HG03139 (cell line): ENCODE measurements around the gene CABP7.

ENCODE experiments used
- ATAC-seq: cut with Tn5 transposase; IDR thresholded peaks from one replicate; pipeline ENCODE4 v1.9.1; 2021; ENCODE audit not compliant: unreplicated experiment

Gene CABP7

DNA sequence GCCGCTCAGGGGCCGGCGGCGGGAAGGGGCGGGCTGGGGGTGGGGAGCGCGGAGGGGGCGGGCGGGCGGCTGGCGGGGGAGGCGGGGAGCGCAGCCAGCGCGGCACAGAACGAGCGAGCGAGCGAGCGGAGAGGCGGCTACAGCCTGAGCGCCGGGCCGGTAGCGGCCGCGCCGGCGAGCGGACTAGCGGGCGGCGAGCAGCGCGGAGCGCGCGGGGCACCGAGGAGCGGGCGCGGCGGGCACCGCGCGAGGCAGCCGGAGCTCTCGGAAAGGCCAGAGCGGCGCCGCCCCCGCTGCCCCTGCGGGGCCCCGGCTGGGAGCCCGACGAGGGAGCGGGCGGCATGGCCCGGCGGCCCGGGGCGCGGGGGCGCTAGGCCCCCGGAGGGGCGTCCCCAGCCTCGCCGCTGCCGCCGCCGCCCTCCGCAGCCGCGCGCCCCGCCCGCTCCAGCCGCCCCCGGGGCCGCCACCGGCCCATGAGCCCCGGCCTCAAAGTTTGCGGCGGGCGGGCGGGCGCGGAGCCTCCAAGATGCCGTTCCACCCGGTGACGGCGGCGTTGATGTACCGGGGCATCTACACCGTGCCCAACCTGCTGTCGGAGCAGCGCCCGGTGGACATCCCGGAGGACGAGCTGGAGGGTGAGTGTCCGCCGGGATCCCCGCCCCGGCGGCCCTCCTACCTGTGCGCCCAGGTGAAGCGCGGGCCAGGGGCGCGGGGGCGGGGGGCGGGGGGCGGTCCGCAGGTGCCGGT, at the start of gene CABP7:
TSS of gene CABP7 (plus strand) at position 105 of the 747 bp plus-strand sequence. CDS start at position 527, 422 bp downstream.
- ATAC-seq: no peak

GRCh38 chr22:29670626-29671025, 49.2 kb upstream of the CABP7 start:
- ATAC-seq: no peak

GRCh38 chr22:29673361-29674066, 46.3 kb upstream of the CABP7 start:
- ATAC-seq: no peak

DNA sequence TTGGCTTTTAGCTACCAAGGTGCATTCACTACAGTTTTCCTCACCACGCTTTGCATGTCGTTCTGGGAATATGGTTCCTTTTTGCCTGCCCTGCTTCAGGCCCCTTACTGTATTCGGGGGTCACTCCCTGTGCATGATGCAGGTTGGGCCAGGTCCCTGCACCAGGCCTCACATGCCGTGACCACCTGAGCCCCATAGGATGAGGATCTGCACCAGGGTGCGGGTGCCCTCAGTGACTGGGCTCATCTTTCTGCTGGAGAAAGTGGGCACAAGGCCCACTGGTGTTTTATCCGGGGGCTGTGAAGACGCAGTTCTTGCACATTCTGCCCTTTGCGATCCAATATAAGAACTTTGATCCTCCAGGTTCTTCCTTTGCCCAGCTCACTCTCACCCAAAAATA, 45.7 kb upstream of the CABP7 start:
- ATAC-seq: no peak

GRCh38 chr22:29679316-29679715, 40.5 kb upstream of the CABP7 start:
- no peak for ATAC-seq

DNA sequence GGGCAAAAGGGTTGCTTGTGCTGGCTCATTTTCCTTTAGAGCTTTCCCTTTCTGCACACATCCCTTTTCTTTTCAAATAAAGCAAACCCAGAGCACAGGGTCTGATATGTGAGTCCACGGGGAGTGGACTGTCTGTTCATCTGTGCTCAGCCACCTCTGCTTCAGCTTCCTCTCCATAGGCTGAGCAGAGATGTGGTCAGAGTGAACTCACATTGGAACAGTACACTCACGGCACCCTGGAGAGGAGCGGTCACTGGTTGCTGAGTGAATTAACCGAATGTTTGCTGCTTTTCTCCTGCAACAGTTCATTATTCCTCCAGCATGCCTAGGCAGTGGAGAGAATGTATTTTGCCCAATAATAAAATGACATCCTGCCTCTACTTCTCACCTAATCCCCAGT, 36.3 kb upstream of the CABP7 start:
- ATAC-seq: no peak

GRCh38 chr22:29684244-29684643, 35.6 kb upstream of the CABP7 start:
- no peak for ATAC-seq

DNA sequence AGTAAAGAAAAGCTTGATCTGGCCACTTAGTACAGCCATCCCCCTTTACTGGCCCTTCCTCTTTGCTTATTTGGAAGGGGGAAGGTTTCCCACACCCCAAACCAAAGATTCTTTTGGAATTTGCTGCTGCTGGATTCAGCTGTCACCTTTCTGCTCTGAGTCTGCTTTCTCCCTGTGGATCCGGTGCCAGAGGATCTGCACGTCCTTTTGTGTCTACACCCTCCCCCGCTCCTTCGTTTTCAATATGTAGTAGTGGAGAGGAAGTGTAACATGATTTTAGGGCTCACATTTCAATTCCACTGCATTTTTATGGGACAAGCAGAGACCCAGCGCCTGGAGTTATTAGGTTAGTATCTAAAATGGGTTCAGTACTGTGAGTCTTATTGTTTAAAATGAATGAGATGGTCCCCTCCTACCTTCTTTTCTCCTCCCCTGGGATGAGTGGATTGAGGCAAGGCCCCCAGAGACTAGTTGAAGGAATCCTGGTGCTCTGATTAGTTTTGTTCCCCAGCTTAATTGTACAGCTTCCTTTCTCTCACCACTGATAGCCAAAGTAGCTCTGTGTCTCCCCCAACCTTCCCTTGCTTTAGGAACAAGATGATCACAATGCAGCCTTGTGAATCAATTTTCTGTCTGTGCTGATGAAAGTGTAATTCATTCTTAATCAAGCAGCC, 30.5 kb upstream of the CABP7 start:
- ATAC-seq: no peak

- ATAC-seq: no peak
Observed at GRCh38 chr22:29689880-29690213, 30.0 kb upstream of the CABP7 start.

DNA sequence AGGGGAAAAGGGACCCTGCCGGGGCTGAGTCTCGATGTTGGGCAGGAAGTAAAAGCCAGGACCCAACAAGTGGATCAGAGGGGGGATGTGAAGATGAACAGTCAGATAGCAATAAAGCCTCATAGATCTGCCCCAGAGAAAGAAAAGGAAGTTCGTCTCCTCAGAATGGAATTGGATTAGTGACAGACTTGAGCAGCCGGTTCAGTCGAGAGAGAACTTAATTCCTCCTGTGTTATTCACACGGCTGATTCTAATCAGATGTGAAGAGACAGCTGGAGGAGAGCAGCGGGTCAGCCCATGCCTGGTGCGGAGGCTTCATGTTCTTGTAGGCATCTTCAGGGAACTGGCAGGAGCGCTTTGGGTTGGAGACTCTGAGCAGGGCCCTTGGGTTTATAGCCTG, 29.3 kb upstream of the CABP7 start:
- no peak for ATAC-seq

DNA sequence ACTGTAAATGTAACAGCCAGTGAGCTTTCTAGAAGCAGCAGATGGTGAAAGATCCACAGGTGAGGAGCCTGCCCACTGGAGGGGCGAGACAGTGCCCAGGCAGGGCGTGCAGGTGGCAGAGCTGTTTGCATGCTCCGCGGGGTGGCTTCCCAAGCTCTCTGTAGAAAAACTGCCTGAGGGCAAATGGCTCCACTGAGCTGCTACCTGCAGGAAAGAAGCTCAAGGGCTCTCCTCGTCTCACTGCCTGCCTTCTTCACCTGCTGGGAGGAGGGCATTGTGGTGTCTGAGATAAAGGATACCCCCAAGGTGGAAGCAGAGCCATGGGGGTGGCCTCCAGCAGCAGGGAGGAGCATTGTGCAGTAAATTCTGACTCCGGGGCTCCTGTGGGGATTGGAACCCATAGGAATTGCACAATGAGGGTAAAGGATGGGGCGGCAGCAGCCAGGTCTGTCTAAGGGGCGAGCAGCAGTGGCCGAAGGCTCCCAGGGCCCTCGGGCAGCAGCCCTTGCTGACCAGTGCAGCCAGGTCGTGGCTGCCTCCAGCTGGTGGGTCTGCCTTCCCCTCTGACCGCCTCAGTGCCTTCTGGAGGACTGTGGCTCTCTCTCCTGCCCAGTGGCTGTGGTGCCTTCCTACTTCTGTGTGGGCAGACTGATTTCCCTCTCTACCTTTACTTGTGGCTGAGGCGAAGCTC, 28.0 kb upstream of the CABP7 start:
- ATAC-seq: no peak

DNA sequence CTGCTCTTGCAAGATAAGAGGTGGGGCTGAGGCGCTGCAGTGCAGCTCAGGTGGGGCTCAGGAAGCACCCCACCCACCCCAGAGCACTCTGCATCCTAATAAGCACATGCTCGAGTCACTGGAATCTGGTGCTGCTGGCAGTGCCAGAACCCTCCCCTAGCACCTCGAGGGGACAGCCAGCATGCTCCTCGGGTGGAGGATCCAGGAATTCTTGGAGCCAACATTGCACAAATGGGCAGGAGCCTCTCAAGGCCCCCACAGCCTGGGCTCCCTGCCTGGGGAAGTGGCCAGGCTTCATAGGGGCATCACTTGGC, 27.5 kb upstream of the CABP7 start:
- ATAC-seq: no peak

- no peak for ATAC-seq
Observed at GRCh38 chr22:29693161-29693560, 26.6 kb upstream of the CABP7 start.

GRCh38 chr22:29693671-29694070, 26.1 kb upstream of the CABP7 start:
- ATAC-seq: no peak

GRCh38 chr22:29695129-29695926, 24.5 kb upstream of the CABP7 start:
- no peak for ATAC-seq

GRCh38 chr22:29697853-29698598, 21.8 kb upstream of the CABP7 start:
- ATAC-seq: no peak

- ATAC-seq: no peak
Observed at GRCh38 chr22:29700206-29700899, 19.4 kb upstream of the CABP7 start.

- ATAC-seq: no peak
Observed at GRCh38 chr22:29700900-29701154, 19.0 kb upstream of the CABP7 start.

DNA sequence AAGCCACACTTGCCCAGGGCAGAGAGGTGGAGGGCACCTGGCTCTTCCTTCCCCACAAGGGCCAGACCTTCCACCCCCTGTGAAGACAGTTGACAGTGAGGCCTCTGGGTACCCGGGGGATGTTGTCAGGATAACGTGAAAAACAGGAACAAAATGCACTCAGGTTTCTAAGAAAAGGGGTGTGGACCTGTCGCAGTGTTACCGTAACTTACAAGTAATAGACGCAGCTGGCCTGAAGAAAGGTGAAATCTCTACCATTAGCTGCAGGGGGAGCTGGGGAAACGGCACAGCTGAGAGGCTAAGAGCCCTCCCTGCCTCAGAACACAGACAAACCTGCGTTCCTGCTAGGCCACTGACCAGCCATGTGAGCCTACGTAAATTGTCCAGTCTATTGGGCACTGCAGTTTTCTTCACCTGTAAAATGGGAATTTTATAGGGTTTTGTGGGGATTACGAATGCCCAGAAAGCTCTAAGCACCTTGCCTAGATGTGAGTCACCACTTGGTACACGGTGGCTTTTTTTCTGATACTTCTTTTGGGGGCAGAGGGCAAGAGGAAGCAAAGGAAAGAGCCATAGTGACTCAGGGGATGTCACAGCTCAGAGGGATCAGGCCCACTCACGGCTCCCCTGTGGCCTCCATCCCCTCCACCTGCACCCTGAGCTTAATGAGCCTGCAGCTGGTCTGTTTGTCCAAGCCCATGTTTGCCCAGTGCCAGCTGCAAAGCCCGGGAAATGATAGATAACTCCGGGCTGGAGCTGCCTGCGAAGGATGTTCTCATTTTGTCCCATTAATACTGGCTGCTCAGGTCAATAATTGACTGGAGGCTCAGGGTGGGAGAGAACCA, 18.4 kb upstream of the CABP7 start:
- no peak for ATAC-seq
